ENCODE data around the gene AASDH. TPM values are rescaled to one million over a fixed set of nuclear protein-coding genes. Genes with fewer than 3 reads are reported as not detected.

AASDH gene
- total and polyA plus RNA-seq, 8 donors, result 12.3 to 33.3 (median 26.3) TPM

GRCh38 chr4:56308384-56308783 is 78.9 kb downstream of the AASDH start:
- intact Hi-C loops (cut with DNase I), result loop anchor here in 1 of 2 donors (10.0 kb wide), 1 partner anchor 364 kb away; the partner anchor contains the start of gene CEP135
- H3K36me3 ChIP-seq, result no peaks in the 10 kb centered on the region

DNA sequence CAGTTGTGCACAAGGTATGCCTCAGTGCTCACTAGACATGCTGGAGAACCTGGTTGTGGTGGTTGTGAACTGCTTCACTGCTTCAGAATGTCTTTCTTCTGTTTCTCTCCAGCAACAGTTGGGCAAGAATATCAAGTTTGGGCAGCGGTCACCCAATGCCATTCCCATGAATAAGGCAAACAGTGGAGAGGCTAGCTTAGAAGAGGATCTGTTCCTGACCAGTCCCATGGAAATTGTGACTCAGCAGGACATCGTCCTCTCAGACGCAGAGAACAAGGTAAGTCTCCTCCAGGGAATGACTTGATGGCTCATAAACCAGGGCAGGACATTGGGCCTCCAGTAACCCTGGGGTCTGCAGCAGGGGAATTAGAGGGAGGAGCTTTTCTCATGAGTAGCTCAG is 79.9 kb downstream of the AASDH start:
- intact Hi-C loops (cut with DNase I), result loop anchor here in 1 of 2 donors (10.0 kb wide), 1 partner anchor 363 kb away; the partner anchor contains the start of gene CEP135
- DNase-seq (no peak), ATAC-seq (no peak)
- Histone ChIP-seq H3K27me3 (no peaks in the 10 kb centered on the region), H3K9me3 (no peaks in the 10 kb centered on the region), H3K4me3 (no peak overlapping the region), H3K27ac (no peak overlapping the region), H3K4me1 (no peaks in the 10 kb centered on the region), H3K36me3 (no peaks in the 10 kb centered on the region)
- TF ChIP-seq CTCF (IDR thresholded peaks at IDR 0.05), result no peak

More at GRCh38 chr4:56308384-56308783, 78.9 kb downstream of the AASDH start:
- DNase-seq (no peak), ATAC-seq (no peak)
- no peak overlapping the region for H3K27ac ChIP-seq
- no peak for TF ChIP-seq CTCF (IDR thresholded peaks at IDR 0.05)
- H3K4me3 ChIP-seq, result no peak overlapping the region
- H3K27me3 ChIP-seq, result no peaks in the 10 kb centered on the region
- no peaks in the 10 kb centered on the region for H3K9me3 ChIP-seq
- H3K4me1 ChIP-seq, result no peaks in the 10 kb centered on the region

- no peak for ATAC-seq
- DNase-seq, result no peak
- H3K4me1 ChIP-seq, result peaks cover 0 to 7% of the 10 kb centered on the region in 2 donors
- no peaks in the 10 kb centered on the region for H3K27me3 ChIP-seq
- intact Hi-C loops (cut with DNase I), result loop anchor here in 1 of 2 donors (10.0 kb wide), 1 partner anchor 361 kb away; the partner anchor contains the start of gene CEP135
- TF ChIP-seq CTCF (IDR thresholded peaks at IDR 0.05), result no peak
- no peaks in the 10 kb centered on the region for H3K36me3 ChIP-seq
- no peak overlapping the region for H3K4me3 ChIP-seq
- no peaks in the 10 kb centered on the region for H3K9me3 ChIP-seq
- no peak overlapping the region for H3K27ac ChIP-seq
Observed at GRCh38 chr4:56305390-56305789, 81.9 kb downstream of the AASDH start.

DNA sequence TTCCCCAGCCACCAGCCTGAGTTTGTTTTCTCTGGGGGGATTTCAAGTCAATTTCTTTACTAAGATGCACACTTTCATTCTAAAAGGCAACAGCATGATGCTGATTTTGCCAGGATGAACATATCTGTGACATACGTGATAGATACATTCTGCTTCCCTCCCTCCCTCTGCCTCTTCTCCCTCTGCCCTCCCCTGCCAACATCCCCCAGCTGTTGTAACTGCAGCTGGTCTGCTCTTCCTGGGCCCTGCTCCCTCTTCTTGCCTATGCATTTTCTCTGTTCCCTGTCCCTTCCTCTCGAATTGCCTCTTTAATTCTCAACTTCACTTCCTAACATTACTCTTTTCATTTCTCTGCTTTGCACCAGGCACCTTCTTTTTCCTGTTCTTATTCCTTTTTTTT is 83.4 kb downstream of the AASDH start:
- H3K4me3 ChIP-seq, result no peak overlapping the region
- intact Hi-C loops (cut with DNase I), result loop anchor here in 1 of 2 donors (10.0 kb wide), 1 partner anchor 359 kb away; the partner anchor contains the start of gene CEP135
- no peak for TF ChIP-seq CTCF (IDR thresholded peaks at IDR 0.05)
- no peak for DNase-seq
- ATAC-seq, result no peak
- no peaks in the 10 kb centered on the region for H3K27me3 ChIP-seq
- H3K27ac ChIP-seq, result no peak overlapping the region
- no peaks in the 10 kb centered on the region for H3K9me3 ChIP-seq
- peaks cover 0 to 7% of the 10 kb centered on the region in 2 donors for H3K4me1 ChIP-seq
- H3K36me3 ChIP-seq, result no peaks in the 10 kb centered on the region

DNA sequence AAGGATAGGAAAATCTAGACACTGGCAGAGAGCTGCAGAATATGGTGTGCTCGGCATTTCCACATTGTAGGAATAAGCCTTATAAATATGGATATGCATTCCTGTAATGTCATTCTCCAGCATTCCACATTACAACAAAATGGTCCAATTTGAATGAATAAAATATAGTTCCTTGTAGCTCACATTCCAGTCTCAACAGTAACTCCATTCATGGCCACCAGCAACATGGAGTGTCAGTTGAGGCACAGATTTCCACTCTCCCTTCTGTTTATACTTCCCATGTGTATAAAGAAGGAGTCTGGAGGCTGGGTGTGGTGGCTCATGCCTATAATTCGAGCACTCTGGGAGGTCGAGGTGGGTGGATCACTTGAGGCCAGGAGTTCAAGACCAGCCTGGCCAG is 84.5 kb downstream of the AASDH start:
- intact Hi-C loops (cut with DNase I), result loop anchor here in 1 of 2 donors (10.0 kb wide), 1 partner anchor 358 kb away; the partner anchor contains the start of gene CEP135
- no peaks in the 10 kb centered on the region for H3K36me3 ChIP-seq
- TF ChIP-seq CTCF (IDR thresholded peaks at IDR 0.05), result no peak
- peaks cover 0 to 7% of the 10 kb centered on the region in 2 donors for H3K4me1 ChIP-seq
- H3K9me3 ChIP-seq, result no peaks in the 10 kb centered on the region
- H3K27ac ChIP-seq, result no peak overlapping the region
- ATAC-seq (no peak), DNase-seq (no peak)
- H3K27me3 ChIP-seq, result no peaks in the 10 kb centered on the region
- no peak overlapping the region for H3K4me3 ChIP-seq
